GM12891 (cell line): ENCODE measurements around the gene SDF4.

Source experiments
- POLR2A ChIP-seq: IDR thresholded peaks from 2 replicates; pipeline ENCODE4 v1.6.1; 2011; ENCODE audit warnings: low read depth, low read length, control low read depth
- POLR2AphosphoS5 ChIP-seq: IDR thresholded peaks from 2 replicates; pipeline ENCODE4 v1.6.1; 2011; ENCODE audit warnings: low read depth, low read length, control low read depth
- TAF1 ChIP-seq: IDR thresholded peaks from 2 replicates; pipeline ENCODE4 v1.6.1; 2011; ENCODE audit warnings: low read depth, low read length, control low read depth

GRCh38 chr1:1237874-1238701 lies 6.3 kb upstream of the SDF4 start:
- TF ChIP-seq TAF1 (no peak), POLR2A (no peak), POLR2AphosphoS5 (no peak)
